GM12878 (cell line): ENCODE measurements around the gene DHX30.

Experiments used
- GATAD2B ChIP-seq: fragments of 450-650 bp; conservative IDR thresholded peaks from 2 replicates; pipeline ENCODE4 v1.6.1; 2017; ENCODE audit warnings: low read depth, mild to moderate bottlenecking, moderate library complexity
- IKZF1 ChIP-seq: fragments of 450-650 bp; conservative IDR thresholded peaks from 2 replicates; pipeline ENCODE4 v1.6.1; 2017; ENCODE audit warnings: antibody characterized with exemption, mild to moderate bottlenecking
- MEF2B ChIP-seq: fragments of 450-650 bp; IDR thresholded peaks from 2 replicates; pipeline ENCODE4 v1.6.1; 2018; ENCODE audit warnings: mild to moderate bottlenecking, moderate library complexity; ENCODE audit not compliant: partially characterized antibody, poor library complexity, severe bottlenecking
- NRF1 ChIP-seq: conservative IDR thresholded peaks from 2 replicates; pipeline ENCODE4 v1.6.1; 2011; ENCODE audit warnings: mild to moderate bottlenecking, low read depth, low read length, improper control_type of control experiment
- POLR2A ChIP-seq: IDR thresholded peaks from 2 replicates; pipeline ENCODE4 v1.6.1; 2011; ENCODE audit warnings: low read depth, mild to moderate bottlenecking, low read length
- TF ChIP-seq, protein P1 (sequence below): IDR thresholded peaks from 2 replicates; pipeline ENCODE4 v1.6.1; 2011; ENCODE audit warnings: borderline replicate concordance, low read depth, mild to moderate bottlenecking, moderate library complexity, low read length; ENCODE audit not compliant: insufficient read depth, poor library complexity, severe bottlenecking

GRCh38 chr3:47870702-47871260, 67.8 kb downstream of the DHX30 start:
- TF ChIP-seq NRF1 (no peak), GATAD2B (no peak), IKZF1 (no peak), MEF2B (no peak), POLR2A (no peak)
- TF ChIP-seq, protein P1, sequence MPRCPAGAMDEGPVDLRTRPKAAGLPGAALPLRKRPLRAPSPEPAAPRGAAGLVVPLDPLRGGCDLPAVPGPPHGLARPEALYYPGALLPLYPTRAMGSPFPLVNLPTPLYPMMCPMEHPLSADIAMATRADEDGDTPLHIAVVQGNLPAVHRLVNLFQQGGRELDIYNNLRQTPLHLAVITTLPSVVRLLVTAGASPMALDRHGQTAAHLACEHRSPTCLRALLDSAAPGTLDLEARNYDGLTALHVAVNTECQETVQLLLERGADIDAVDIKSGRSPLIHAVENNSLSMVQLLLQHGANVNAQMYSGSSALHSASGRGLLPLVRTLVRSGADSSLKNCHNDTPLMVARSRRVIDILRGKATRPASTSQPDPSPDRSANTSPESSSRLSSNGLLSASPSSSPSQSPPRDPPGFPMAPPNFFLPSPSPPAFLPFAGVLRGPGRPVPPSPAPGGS: no peak
